Measurements from ENCODE around the gene SLITRK2.

Gene SLITRK2

DNA sequence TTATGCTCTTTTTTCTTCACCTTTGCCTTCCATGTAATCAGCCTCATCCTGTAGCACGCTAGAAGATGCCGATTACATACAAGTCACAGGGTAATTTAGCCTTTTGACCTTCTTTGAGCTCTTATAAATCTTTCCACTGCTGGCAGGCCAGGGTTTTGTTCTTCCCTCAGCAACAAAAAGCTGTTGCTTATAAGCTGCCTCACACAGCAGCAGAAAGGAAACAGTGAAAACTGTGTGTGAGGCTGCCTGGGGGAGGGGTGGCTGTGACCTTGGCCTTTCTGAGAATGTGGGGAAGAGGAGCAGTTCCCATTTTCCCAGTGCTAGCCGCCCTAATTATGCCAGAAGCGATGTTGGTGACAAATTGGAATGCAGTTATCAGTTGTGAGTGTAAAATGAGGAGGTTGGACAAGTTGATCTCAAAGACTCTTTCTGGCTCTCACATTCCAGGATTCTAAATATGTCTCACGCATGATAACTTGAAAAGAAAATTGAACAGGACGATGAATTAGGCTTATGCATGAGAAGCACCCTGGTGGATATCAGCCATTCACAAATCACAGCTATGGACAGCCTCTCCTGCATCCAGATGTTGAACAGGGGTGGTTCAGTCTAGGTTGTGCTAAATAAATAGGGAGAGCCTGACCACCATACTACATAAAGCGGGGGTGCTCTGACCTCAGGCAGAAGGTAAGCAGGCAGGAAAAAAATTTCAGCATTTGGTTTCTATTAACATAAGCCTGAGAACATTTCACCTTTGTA lies 25.7 kb downstream of the SLITRK2 start:
- TF ChIP-seq NFRKB (IDR thresholded peaks at IDR 0.05) = no peak
- no peak for DNase-seq (ENCODE audit: extremely low spot score)
- CTCF ChIA-PET = no interaction called here
- POLR2A ChIA-PET = no interaction called here

DNA sequence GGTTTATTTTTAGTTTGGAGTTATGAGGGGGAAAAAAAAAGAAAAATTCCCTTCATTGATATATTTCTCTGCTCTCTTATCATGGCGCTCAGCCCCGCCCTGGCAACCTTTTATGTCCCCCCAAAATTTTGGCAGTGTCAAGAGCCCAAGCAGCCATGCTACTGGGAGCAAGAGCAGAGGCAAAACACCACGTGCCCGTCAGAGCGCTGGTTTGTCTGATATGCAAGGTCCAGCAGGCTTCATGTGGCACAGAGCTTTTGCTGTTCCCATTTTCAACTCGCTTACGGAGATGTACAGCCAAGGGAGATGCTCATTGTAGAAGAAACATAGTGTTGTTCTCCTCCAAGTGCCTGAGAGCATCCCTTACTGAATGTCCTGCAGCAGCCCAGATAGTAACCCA lies 27.3 kb downstream of the SLITRK2 start:
- TF ChIP-seq ELF4 (IDR thresholded peaks at IDR 0.05) (no peak), SP1 (IDR thresholded peaks at IDR 0.05) (no peak), SUZ12 (IDR thresholded peaks at IDR 0.05) (no peak), ZNF384 (IDR thresholded peaks at IDR 0.05) (no peak), TARDBP (IDR thresholded peaks at IDR 0.05) (no peak), CTBP1 (IDR thresholded peaks at IDR 0.05; ENCODE audit: borderline replicate concordance) (no peak), BHLHE40 (IDR thresholded peaks at IDR 0.05; ENCODE audit: borderline replicate concordance) (no peak)
- CTCF ChIA-PET = no interaction called here
- no peak for DNase-seq (ENCODE audit: extremely low spot score)
- POLR2A ChIA-PET = no interaction called here

DNA sequence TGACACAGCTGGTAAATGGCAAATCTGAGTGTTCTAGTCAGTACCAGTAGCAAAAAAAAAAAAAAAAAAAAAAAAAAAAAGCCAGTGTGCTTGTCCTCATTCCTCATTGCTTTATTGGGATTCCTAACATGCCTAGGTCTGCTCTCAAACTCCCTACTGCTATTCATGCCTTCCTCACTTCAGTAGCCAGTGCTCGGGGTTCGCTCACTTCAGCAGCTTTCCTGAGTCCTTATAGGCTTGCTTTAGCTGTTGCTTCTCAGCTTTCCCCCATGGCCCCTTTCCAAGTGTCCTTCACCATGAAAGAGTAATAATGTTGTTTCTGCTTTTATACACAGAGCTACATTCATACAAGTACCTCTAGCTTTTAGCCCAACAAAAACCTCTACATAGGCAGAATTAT lies 30.8 kb downstream of the SLITRK2 start:
- TF ChIP-seq L3MBTL2 (conservative IDR thresholded peaks at IDR 0.05) (no peak), FOXM1 (IDR thresholded peaks at IDR 0.05; ENCODE audit: borderline replicate concordance) (no peak), FOXK2 (IDR thresholded peaks at IDR 0.05) (no peak), ZNF384 (IDR thresholded peaks at IDR 0.05) (no peak), LEF1 (IDR thresholded peaks at IDR 0.05; ENCODE audit: borderline replicate concordance) (no peak), FOXA1 (IDR thresholded peaks at IDR 0.05) (no peak), BHLHE40 (IDR thresholded peaks at IDR 0.05; ENCODE audit: borderline replicate concordance) (no peak), CTBP1 (IDR thresholded peaks at IDR 0.05; ENCODE audit: borderline replicate concordance) (no peak), ELF4 (IDR thresholded peaks at IDR 0.05) (no peak), SP1 (IDR thresholded peaks at IDR 0.05) (no peak), TARDBP (IDR thresholded peaks at IDR 0.05) (no peak), ARNT (IDR thresholded peaks at IDR 0.05) (no peak), NFRKB (IDR thresholded peaks at IDR 0.05) (no peak), SUZ12 (IDR thresholded peaks at IDR 0.05) (no peak), HDGF (IDR thresholded peaks at IDR 0.05; ENCODE audit: borderline replicate concordance) (no peak)
- TF ChIP-seq, protein P1, sequence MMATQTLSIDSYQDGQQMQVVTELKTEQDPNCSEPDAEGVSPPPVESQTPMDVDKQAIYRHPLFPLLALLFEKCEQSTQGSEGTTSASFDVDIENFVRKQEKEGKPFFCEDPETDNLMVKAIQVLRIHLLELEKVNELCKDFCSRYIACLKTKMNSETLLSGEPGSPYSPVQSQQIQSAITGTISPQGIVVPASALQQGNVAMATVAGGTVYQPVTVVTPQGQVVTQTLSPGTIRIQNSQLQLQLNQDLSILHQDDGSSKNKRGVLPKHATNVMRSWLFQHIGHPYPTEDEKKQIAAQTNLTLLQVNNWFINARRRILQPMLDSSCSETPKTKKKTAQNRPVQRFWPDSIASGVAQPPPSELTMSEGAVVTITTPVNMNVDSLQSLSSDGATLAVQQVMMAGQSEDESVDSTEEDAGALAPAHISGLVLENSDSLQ (IDR thresholded peaks at IDR 0.05) = no peak
- ChIA-PET POLR2A (no interaction called here), CTCF (no interaction called here)
- no peak for DNase-seq (ENCODE audit: extremely low spot score)

DNA sequence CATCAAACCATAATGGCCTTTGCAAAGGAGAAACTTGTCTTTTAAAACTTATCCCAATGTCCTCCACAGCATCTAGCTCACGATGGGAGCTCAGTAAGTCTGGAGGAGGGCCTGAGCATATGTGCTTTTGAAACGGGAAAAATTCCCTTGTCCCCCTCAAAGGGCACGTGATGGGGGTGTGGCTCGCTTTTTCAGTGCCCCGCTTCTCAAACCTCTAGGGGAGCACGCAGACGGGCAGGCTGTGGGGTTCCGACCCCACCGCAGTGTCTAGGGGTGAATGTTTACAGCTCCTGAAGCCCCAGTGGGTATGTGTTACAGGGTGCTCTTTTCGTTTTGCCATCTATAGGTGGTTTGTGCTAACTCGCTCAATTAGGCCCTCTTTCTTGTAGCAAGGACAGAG lies 31.2 kb downstream of the SLITRK2 start:
- CTCF ChIA-PET = no interaction called here
- TF ChIP-seq L3MBTL2 (conservative IDR thresholded peaks at IDR 0.05) = no peak
- no peak for TF ChIP-seq BHLHE40 (IDR thresholded peaks at IDR 0.05; ENCODE audit: borderline replicate concordance)
- no peak for TF ChIP-seq FOXK2 (IDR thresholded peaks at IDR 0.05)
- no peak for TF ChIP-seq SP1 (IDR thresholded peaks at IDR 0.05)
- no peak for TF ChIP-seq ARNT (IDR thresholded peaks at IDR 0.05)
- no peak for TF ChIP-seq NFRKB (IDR thresholded peaks at IDR 0.05)
- TF ChIP-seq, protein P1 (IDR thresholded peaks at IDR 0.05) = no peak
- no peak for TF ChIP-seq CTBP1 (IDR thresholded peaks at IDR 0.05; ENCODE audit: borderline replicate concordance)
- no peak for TF ChIP-seq TARDBP (IDR thresholded peaks at IDR 0.05)
- no peak for TF ChIP-seq HDGF (IDR thresholded peaks at IDR 0.05; ENCODE audit: borderline replicate concordance)
- no peak for TF ChIP-seq SUZ12 (IDR thresholded peaks at IDR 0.05)
- TF ChIP-seq FOXA1 (IDR thresholded peaks at IDR 0.05) = no peak
- no peak for TF ChIP-seq FOXM1 (IDR thresholded peaks at IDR 0.05; ENCODE audit: borderline replicate concordance)
- TF ChIP-seq ZNF384 (IDR thresholded peaks at IDR 0.05) = no peak
- no peak for TF ChIP-seq ELF4 (IDR thresholded peaks at IDR 0.05)
- no peak for TF ChIP-seq LEF1 (IDR thresholded peaks at IDR 0.05; ENCODE audit: borderline replicate concordance)

DNA sequence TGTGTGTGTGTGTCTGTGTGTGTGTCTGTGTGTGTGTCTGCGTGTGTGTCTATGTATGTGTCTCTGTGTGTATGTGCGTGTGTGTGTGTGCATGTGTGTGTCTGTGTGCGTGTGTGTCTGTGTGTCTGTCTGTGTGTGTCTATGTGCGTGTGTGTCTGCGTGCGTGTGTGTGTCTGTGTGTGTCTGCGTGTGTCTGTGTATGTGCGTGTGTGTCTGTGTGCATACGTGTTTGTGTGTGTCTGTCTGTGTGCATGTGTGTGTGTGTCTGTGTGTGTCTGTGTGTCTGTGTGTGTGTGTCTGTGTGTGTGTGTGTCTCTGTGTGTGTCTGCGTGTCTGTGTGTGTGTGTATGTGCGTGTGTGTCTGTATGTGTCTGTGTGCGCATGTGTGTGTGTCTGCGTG lies 35.6 kb downstream of the SLITRK2 start:
- no peak for DNase-seq (ENCODE audit: extremely low spot score)
- ChIA-PET CTCF (no interaction called here), POLR2A (no interaction called here)
- TF ChIP-seq TARDBP (IDR thresholded peaks at IDR 0.05) (no peak), CTBP1 (IDR thresholded peaks at IDR 0.05; ENCODE audit: borderline replicate concordance) (no peak), L3MBTL2 (conservative IDR thresholded peaks at IDR 0.05) (no peak)

More for the DNA sequence above, 31.2 kb downstream of the SLITRK2 start:
- DNase-seq (ENCODE audit: extremely low spot score) = no peak
- POLR2A ChIA-PET = no interaction called here

DNA sequence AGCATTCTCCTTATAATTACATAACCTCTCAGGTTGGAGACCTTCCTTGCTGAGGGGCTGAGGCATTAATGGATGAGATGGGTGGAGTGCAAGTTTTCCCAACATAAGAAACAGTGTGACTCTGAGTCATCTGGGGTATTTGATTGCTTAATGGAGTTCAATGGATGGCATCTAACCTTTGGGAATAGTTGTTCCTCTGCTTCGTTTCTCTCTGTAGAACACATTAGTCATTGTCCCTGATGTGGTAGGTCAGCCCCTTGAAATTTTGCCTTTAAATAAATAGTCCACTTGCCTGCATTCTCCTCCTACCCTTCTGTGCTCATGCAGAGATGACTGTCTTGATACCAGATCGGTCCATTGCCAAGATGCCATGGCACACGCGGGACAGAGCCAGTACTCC lies 38.6 kb downstream of the SLITRK2 start:
- POLR2A ChIA-PET = no interaction called here
- DNase-seq (ENCODE audit: extremely low spot score) = no peak
- CTCF ChIA-PET = no interaction called here
- no peak for TF ChIP-seq ARNT (IDR thresholded peaks at IDR 0.05)
- no peak for TF ChIP-seq ELF4 (IDR thresholded peaks at IDR 0.05)
- TF ChIP-seq BHLHE40 (IDR thresholded peaks at IDR 0.05; ENCODE audit: borderline replicate concordance) = no peak
- TF ChIP-seq NFRKB (IDR thresholded peaks at IDR 0.05) = no peak
- TF ChIP-seq HDGF (IDR thresholded peaks at IDR 0.05; ENCODE audit: borderline replicate concordance) = no peak
- TF ChIP-seq TARDBP (IDR thresholded peaks at IDR 0.05) = no peak
- TF ChIP-seq SUZ12 (IDR thresholded peaks at IDR 0.05) = no peak

DNA sequence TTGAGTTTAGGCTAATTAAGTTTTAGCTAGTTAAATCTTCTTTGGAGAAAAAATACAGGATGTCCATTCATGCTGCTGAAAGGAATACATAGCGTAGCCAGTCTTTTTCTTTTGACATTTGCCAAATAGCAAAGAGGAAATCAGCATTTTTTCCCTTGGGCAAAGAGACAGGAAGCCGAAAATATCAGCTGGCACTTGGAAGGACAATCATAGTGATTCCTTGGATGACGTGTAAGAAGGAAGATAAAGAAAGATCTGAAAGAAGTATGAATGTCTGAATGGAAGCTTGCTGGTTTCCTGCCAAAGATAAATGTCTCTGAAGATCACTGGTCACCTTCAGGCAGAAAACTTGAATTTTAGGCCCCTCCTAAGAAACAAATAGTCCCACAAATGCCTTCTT lies 44.2 kb downstream of the SLITRK2 start:
- TF ChIP-seq FOXK2 (IDR thresholded peaks at IDR 0.05) (no peak), SUZ12 (IDR thresholded peaks at IDR 0.05) (no peak)
- no peak for DNase-seq (ENCODE audit: extremely low spot score)
- ChIA-PET CTCF (no interaction called here), POLR2A (no interaction called here)

DNA sequence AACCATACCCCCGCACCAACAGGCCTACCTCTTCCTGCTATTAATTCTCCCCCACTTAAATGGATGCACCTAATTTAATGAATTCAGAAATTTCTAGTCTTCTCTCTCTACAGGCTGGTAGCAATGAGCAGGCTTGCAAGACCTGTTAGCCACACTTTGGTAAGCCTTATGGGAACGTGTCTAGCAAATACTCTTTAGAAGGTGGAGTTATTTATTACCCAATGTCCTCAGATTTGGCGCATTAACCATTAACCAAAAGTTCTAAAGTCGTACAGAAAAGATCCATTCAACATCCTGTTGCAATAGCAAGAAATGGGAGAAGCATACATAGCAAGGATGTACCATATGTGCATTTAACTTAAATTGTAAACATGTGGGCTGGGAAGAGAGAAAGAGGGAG lies 47.5 kb downstream of the SLITRK2 start:
- no peak for DNase-seq (ENCODE audit: extremely low spot score)
- ChIA-PET CTCF (no interaction called here), POLR2A (no interaction called here)
- TF ChIP-seq ELF4 (IDR thresholded peaks at IDR 0.05) (no peak), CTBP1 (IDR thresholded peaks at IDR 0.05; ENCODE audit: borderline replicate concordance) (no peak), TARDBP (IDR thresholded peaks at IDR 0.05) (no peak), L3MBTL2 (conservative IDR thresholded peaks at IDR 0.05) (no peak), NFRKB (IDR thresholded peaks at IDR 0.05) (no peak), BHLHE40 (IDR thresholded peaks at IDR 0.05; ENCODE audit: borderline replicate concordance) (no peak), ZNF384 (IDR thresholded peaks at IDR 0.05) (no peak), SUZ12 (IDR thresholded peaks at IDR 0.05) (no peak), HDGF (IDR thresholded peaks at IDR 0.05; ENCODE audit: borderline replicate concordance) (no peak), ARNT (IDR thresholded peaks at IDR 0.05) (no peak), LEF1 (IDR thresholded peaks at IDR 0.05; ENCODE audit: borderline replicate concordance) (no peak), FOXM1 (IDR thresholded peaks at IDR 0.05; ENCODE audit: borderline replicate concordance) (no peak), FOXA1 (IDR thresholded peaks at IDR 0.05) (no peak), FOXK2 (IDR thresholded peaks at IDR 0.05) (no peak), SP1 (IDR thresholded peaks at IDR 0.05) (no peak)
- TF ChIP-seq, protein P1 (IDR thresholded peaks at IDR 0.05) = no peak
